WTC11 (cell line): ENCODE data around the gene PFN1.

ENCODE experiments used
- CTCF ChIP-seq: fragments of 200-600 bp; IDR thresholded peaks from 2 replicates; pipeline ENCODE4 v1.8.0; 2022; ENCODE audit warnings: antibody characterized with exemption
- FOXP1 ChIP-seq: sonication (generic); formaldehyde crosslinking; IDR thresholded peaks from 2 replicates; pipeline ENCODE4 v1.8.0; 2022; ENCODE audit warnings: missing genetic modification reagents, mild to moderate bottlenecking, moderate library complexity, borderline replicate concordance
- PRRX2 ChIP-seq: fragments of 250-450 bp; sonication (Bioruptor Pico); IDR thresholded peaks from 2 replicates; pipeline ENCODE4 v1.8.0; 2021; ENCODE audit warnings: mild to moderate bottlenecking
- USF1 ChIP-seq: sonication (generic); formaldehyde crosslinking; IDR thresholded peaks from 2 replicates; pipeline ENCODE4 v1.8.0; 2022; ENCODE audit warnings: mild to moderate bottlenecking, missing genetic modification reagents
- USF2 ChIP-seq: sonication (generic); formaldehyde crosslinking; IDR thresholded peaks from 2 replicates; pipeline ENCODE4 v1.8.1; 2023; ENCODE audit warnings: mild to moderate bottlenecking, missing genetic modification reagents, moderate library complexity
- ZBTB43 ChIP-seq: sonication (generic); formaldehyde crosslinking; IDR thresholded peaks from 2 replicates; pipeline ENCODE4 v1.8.1; 2023; ENCODE audit warnings: mild to moderate bottlenecking, missing genetic modification reagents

- TF ChIP-seq CTCF (no peak), PRRX2 (CRISPR knock-in tag) (no peak), FOXP1 (CRISPR knock-in tag) (no peak), ZBTB43 (CRISPR knock-in tag) (no peak), USF1 (CRISPR knock-in tag) (no peak), USF2 (CRISPR knock-in tag) (no peak)
Observed at GRCh38 chr17:4944163-4944553, 4.2 kb downstream of the PFN1 start.
